ENCODE results near the gene DNMBP.
"Not testable (repeated sequence)": the region's sequence is repeated elsewhere in the genome, so short reads cannot be mapped to it uniquely, and the experiment has no call there.

DNMBP gene

GRCh38 chr10:99952799-99953198 is 56.9 kb downstream of the DNMBP start:
- no peak overlapping the region for H3K27ac ChIP-seq
- no peak for TF ChIP-seq CTCF (conservative IDR thresholded peaks at IDR 0.05)
- TF ChIP-seq ZFX (IDR thresholded peaks at IDR 0.05): no peak

- H3K27ac ChIP-seq: not testable (repeated sequence)
Measured at GRCh38 chr10:99946051-99946450, 63.7 kb downstream of the DNMBP start.

GRCh38 chr10:99945263-99945662 is 64.5 kb downstream of the DNMBP start:
- H3K27ac ChIP-seq: no peak overlapping the region

GRCh38 chr10:99944860-99945259 is 64.9 kb downstream of the DNMBP start:
- H3K27ac ChIP-seq: no peak overlapping the region
- TF ChIP-seq ZFX (IDR thresholded peaks at IDR 0.05) (no peak), CTCF (conservative IDR thresholded peaks at IDR 0.05) (no peak)

More at GRCh38 chr10:99945263-99945662, 64.5 kb downstream of the DNMBP start:
- TF ChIP-seq CTCF (conservative IDR thresholded peaks at IDR 0.05) (no peak), ZFX (IDR thresholded peaks at IDR 0.05) (no peak)

GRCh38 chr10:99943908-99944307 is 65.8 kb downstream of the DNMBP start:
- H3K27ac ChIP-seq: no peak overlapping the region
- TF ChIP-seq CTCF (conservative IDR thresholded peaks at IDR 0.05): no peak
- no peak for TF ChIP-seq ZFX (IDR thresholded peaks at IDR 0.05)

GRCh38 chr10:99941942-99942820 is 67.6 kb downstream of the DNMBP start:
- TF ChIP-seq CTCF (conservative IDR thresholded peaks at IDR 0.05): no peak
- TF ChIP-seq ZFX (IDR thresholded peaks at IDR 0.05): no peak
- H3K27ac ChIP-seq: no peak overlapping the region

- TF ChIP-seq CTCF (conservative IDR thresholded peaks at IDR 0.05): no peak
- TF ChIP-seq ZFX (IDR thresholded peaks at IDR 0.05): no peak
- no peak overlapping the region for H3K27ac ChIP-seq
Measured at GRCh38 chr10:99938563-99938962, 71.2 kb downstream of the DNMBP start.

- TF ChIP-seq ZFX (IDR thresholded peaks at IDR 0.05) (no peak), CTCF (conservative IDR thresholded peaks at IDR 0.05) (no peak)
Measured at GRCh38 chr10:99937630-99938029, 72.1 kb downstream of the DNMBP start.

GRCh38 chr10:99932203-99932957 is 77.4 kb downstream of the DNMBP start:
- not testable (repeated sequence) for H3K27ac ChIP-seq

More at GRCh38 chr10:99937630-99938029, 72.1 kb downstream of the DNMBP start:
- no peak overlapping the region for H3K27ac ChIP-seq
